Peyer's patch (tissue), 4 donors: ENCODE measurements around the gene PTGER1. TPM values are rescaled to one million over a fixed set of nuclear protein-coding genes. Genes with fewer than 3 reads are reported as not detected.

Experiments used
- DNase-seq, 3 donors: peaks; one replicate each; pipeline ENCODE4 v3.0.0-alpha.2; 2017 to 2019
- H3K27ac ChIP-seq, 4 donors: fragments of 200-600 bp; sonication (generic); one replicate each; pipeline ENCODE4 v1.5.1; 2016 to 2019
- H3K27me3 ChIP-seq, 2 donors: fragments of 200-600 bp; sonication (generic); one replicate each; pipeline ENCODE4 v1.5.1; 2019
- H3K36me3 ChIP-seq, 3 donors: fragments of 200-600 bp; sonication (generic); one replicate each; pipeline ENCODE4 v1.5.1; 2016 to 2019
- H3K4me1 ChIP-seq, 4 donors: fragments of 200-600 bp; sonication (generic); one replicate each; pipeline ENCODE4 v1.5.1; 2016 to 2019
- H3K4me3 ChIP-seq, 4 donors: fragments of 200-600 bp; sonication (generic); 1 replicate in 3 of 4; 2 replicates in 1 of 4; pipeline ENCODE4 v1.5.1; 2016 to 2019; ENCODE audit warnings: mild to moderate bottlenecking in 1 of 4
- H3K9me3 ChIP-seq, 4 donors: fragments of 200-600 bp; sonication (generic); one replicate each; pipeline ENCODE4 v1.5.1; 2016 to 2019; ENCODE audit warnings: mild to moderate bottlenecking in 1 of 4
- CTCF ChIP-seq, 6 experiments: fragments of 450-650 bp in 4 of 6; fragments of 200-600 bp in 2 of 6; sonication (generic) in 1 of 6; IDR thresholded peaks; one replicate each; pipeline ENCODE4 v1.5.1; 2017 to 2019; ENCODE audit warnings: antibody characterized with exemption in 6 of 6, mild to moderate bottlenecking in 3 of 6, moderate library complexity in 1 of 6
- POLR2A ChIP-seq, 2 donors: fragments of 450-650 bp; IDR thresholded peaks; one replicate each; pipeline ENCODE4 v1.5.1; 2017; ENCODE audit warnings: antibody characterized with exemption in 2 of 2, mild to moderate bottlenecking in 2 of 2, moderate library complexity in 2 of 2
- total RNA-seq, 4 donors: library from RNA; depleted of rRNA; stranded (reverse); fragments of >200 nt; gene quantifications; one replicate each; pipeline ENCODE4 v1.1.0, GENCODE V29; 2016

The PTGER1 gene
- total RNA-seq, 4 donors from 2014 or later, result not detected

DNA sequence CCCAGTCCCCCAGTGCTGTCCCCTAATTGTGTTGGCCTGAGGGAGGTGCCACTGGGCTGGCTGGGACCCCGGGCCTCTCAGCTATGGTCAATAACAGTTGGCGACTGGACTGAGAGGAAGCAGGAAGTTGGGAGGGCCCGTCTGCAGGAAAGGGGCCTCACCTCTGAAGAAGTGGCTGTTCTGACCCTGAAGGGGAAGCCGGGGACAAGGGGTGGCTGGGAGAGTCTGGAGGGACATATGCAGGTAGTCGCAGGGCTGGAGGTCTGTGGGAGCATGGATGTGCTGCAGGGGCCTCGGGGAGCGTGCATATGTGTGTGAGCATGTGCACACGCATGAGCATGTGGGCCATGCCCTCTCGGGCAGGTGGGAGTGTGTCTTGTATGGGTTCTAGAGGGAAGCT, 36.1 kb downstream of the PTGER1 start:
- Histone ChIP-seq H3K36me3 (peaks cover 0 to 23% (median 0%) of the 10 kb centered on the region in 3 donors), H3K4me3 (no peak overlapping the region), H3K27me3 (no peaks in the 10 kb centered on the region), H3K27ac (peak overlapping the region in 1 of 4 donors; percentile 70), H3K4me1 (peaks cover 0 to 43% (median 17%) of the 10 kb centered on the region in 4 donors), H3K9me3 (no peaks in the 10 kb centered on the region)
- DNase-seq, result no peak
- TF ChIP-seq CTCF (IDR thresholded peaks at IDR 0.05), result no peak
- TF ChIP-seq POLR2A (IDR thresholded peaks at IDR 0.05), result no peak

DNA sequence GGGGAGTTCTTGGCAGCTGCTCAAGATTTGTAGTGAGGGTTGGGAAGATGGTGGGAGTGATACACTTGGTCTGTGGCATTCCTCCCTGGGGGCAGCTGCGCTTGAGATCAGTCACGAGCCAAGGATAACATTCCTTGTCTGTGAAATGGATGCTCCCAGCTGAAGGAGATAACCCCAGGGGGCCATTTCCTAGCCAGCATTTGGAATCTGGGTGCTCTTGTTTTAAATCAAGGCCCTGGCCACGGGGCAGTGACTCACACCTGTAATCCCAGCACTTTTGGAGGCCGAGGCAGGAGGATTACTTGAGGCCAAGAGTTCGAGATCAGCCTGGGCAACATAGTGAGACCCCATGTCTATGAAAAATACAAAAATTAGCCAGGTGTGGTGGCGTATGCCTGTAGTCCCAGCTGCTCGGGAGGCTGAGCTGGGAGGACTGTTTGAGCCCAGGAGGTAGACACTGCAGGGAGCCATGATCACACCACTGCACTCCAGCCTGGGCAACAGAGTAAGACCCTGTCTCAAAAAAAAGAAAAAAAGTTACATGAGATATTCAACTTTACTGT, 37.5 kb downstream of the PTGER1 start:
- H3K9me3 ChIP-seq, result no peaks in the 10 kb centered on the region
- TF ChIP-seq POLR2A (IDR thresholded peaks at IDR 0.05) (no peak), CTCF (IDR thresholded peaks at IDR 0.05) (no peak)
- no peak overlapping the region for H3K27ac ChIP-seq
- H3K36me3 ChIP-seq, result peaks cover 0 to 10% (median 0%) of the 10 kb centered on the region in 3 donors
- H3K4me1 ChIP-seq, result peaks cover 0 to 45% (median 18%) of the 10 kb centered on the region in 4 donors
- H3K4me3 ChIP-seq, result no peak overlapping the region
- no peak for DNase-seq
- H3K27me3 ChIP-seq, result no peaks in the 10 kb centered on the region

GRCh38 chr19:14435320-14436050, 39.7 kb downstream of the PTGER1 start:
- Histone ChIP-seq H3K27ac (peak overlapping the region; percentile 69 to 94 (median 81)), H3K9me3 (no peaks in the 10 kb centered on the region), H3K27me3 (no peaks in the 10 kb centered on the region), H3K36me3 (no peaks in the 10 kb centered on the region), H3K4me3 (peak overlapping the region in 1 of 4 donors; percentile 9), H3K4me1 (peaks cover 0 to 42% (median 20%) of the 10 kb centered on the region in 4 donors)
- DNase-seq, result no peak
- TF ChIP-seq CTCF (IDR thresholded peaks at IDR 0.05), result no peak
- TF ChIP-seq POLR2A (IDR thresholded peaks at IDR 0.05), result no peak

DNA sequence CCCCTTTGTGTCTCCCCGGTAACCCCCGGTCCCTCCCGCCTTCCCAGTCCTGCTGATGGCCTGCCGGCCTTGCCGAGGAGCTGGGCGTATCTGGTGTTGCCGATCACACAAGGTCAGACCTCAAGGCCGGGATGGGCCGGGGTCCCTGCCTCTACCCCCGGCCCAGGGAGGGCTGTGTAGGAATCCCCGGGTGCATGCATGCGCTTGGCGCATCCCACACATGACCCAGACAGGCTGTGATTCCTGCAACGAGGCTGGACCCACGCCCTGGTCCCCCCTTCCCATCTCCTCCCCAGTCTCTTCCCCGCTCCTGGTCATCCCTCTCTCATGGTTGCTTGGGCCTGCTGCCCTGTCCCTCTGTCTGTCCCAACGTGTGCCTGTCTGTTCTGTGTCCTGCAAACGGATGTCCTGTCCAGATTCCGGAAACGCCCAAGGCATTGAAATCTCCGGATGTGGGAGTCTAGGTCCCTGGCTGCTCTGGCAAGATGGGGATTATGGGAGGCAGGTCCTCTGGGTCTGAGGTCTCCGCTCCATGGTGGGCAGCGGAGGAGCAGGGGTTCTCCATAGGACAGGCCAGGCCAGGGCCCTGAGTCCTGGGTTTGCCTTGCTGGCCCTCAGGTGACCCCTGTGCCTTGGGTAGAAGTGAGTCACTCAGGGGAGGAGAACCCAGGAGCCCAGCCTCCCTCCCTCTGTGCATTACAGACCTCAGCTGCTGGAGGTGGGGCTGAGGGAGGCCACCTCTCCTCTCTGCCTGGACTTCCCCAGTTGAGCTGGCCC, 40.4 kb downstream of the PTGER1 start:
- Histone ChIP-seq H3K27me3 (no peaks in the 10 kb centered on the region), H3K27ac (peak overlapping the region; percentile 69 to 94 (median 81)), H3K4me3 (peak overlapping the region in 3 of 4 donors; percentile 73 to 92 (median 89)), H3K36me3 (no peaks in the 10 kb centered on the region), H3K9me3 (no peaks in the 10 kb centered on the region), H3K4me1 (peaks cover 0 to 37% (median 20%) of the 10 kb centered on the region in 4 donors)
- TF ChIP-seq POLR2A (IDR thresholded peaks at IDR 0.05), result no peak
- TF ChIP-seq CTCF (IDR thresholded peaks at IDR 0.05), result no peak
- DNase-seq, result peak in 2 of 3 donors; percentile 62 to 71

GRCh38 chr19:14433554-14434501, 41.3 kb downstream of the PTGER1 start:
- Histone ChIP-seq H3K27me3 (no peaks in the 10 kb centered on the region), H3K9me3 (no peaks in the 10 kb centered on the region), H3K4me1 (peaks cover 0 to 28% (median 16%) of the 10 kb centered on the region in 4 donors), H3K36me3 (no peaks in the 10 kb centered on the region), H3K27ac (peak overlapping the region; percentile 69 to 94 (median 81)), H3K4me3 (peak overlapping the region; percentile 61 to 92 (median 81))
- DNase-seq, result peak; percentile 60 to 75 (median 75)
- peak in 1 of 6 experiments; percentile 18 for TF ChIP-seq CTCF (IDR thresholded peaks at IDR 0.05)
- no peak for TF ChIP-seq POLR2A (IDR thresholded peaks at IDR 0.05)
